ENCODE data around the gene EIF3D. TPM values are rescaled to one million over a fixed set of nuclear protein-coding genes. Genes with fewer than 3 reads are reported as not detected.

The EIF3D gene
- total and polyA plus RNA-seq, 2 of the 4 experiments (the other 2 are of a cell fraction), result 339 to 746 TPM

GRCh38 chr22:36536717-36537116, 7.8 kb upstream of the EIF3D start:
- Histone ChIP-seq H3K56ac (ENCODE audit: extremely low read depth, insufficient read depth, low read length) (no peak overlapping the region), H2AK5ac (ENCODE audit: low read depth, low read length) (no peak overlapping the region), H2BK120ac (ENCODE audit: low read depth, low read length) (no peak overlapping the region), H4K5ac (ENCODE audit: low read depth, low read length) (no peak overlapping the region), H2AFZ (replicated peaks; ENCODE audit: low read length, poor library complexity) (no peak overlapping the region), H3K36me3 (ENCODE audit: control insufficient read depth, insufficient read depth, low read length) (no peaks in the 10 kb centered on the region), H3K4me2 (ENCODE audit: low read depth, low read length) (no peak overlapping the region), H3K4me1 (ENCODE audit: control insufficient read depth, insufficient read depth, low read length) (peaks cover under 1% of the 10 kb centered on the region; the same call in 1 of the 2 replicates), H2AK9ac (replicated peaks; ENCODE audit: low read depth, low read length, poor library complexity) (peak overlapping the region; percentile 15), H2BK20ac (ENCODE audit: low read depth, low read length) (no peak overlapping the region), H3K9me1 (ENCODE audit: insufficient read depth, low read length) (0 out of 2 replicates have a peak, but pooled peaks cover 5% of the 10 kb centered on the region), H4K20me1 (ENCODE audit: insufficient read depth, low read length) (no peaks in the 10 kb centered on the region), H4K91ac (ENCODE audit: insufficient read depth, low read depth, low read length) (no peak overlapping the region), H4K8ac (ENCODE audit: low read depth in 2 of 2, low read length in 2 of 2) (no peak overlapping the region), H3K79me1 (ENCODE audit: low read depth in 1 of 2, low read length in 2 of 2) (no peaks in the 10 kb centered on the region), H3K14ac (replicated peaks; ENCODE audit: low read depth, low read length) (no peak overlapping the region), H3K23ac (ENCODE audit: low read depth, low read length) (no peak overlapping the region), H3K4ac (ENCODE audit: low read depth, low read length) (no peak overlapping the region), H3K18ac (ENCODE audit: low read depth, low read length) (no peak overlapping the region), H3K27me3 (ENCODE audit: control insufficient read depth, insufficient read depth, low read length) (peaks cover 17% of the 10 kb centered on the region), H3K27ac (ENCODE audit: insufficient read depth, low read length) (no peak overlapping the region), H3K9ac (ENCODE audit: low read depth, low read length) (no peak overlapping the region), H3K9me3 (ENCODE audit: control insufficient read depth, insufficient read depth, low read length) (no peaks in the 10 kb centered on the region), H2BK5ac (ENCODE audit: low read depth, low read length, poor library complexity, severe bottlenecking) (no peak overlapping the region), H3K4me3 (ENCODE audit: insufficient read depth, low read depth, low read length) (no peak overlapping the region), H2BK15ac (ENCODE audit: low read depth, low read length) (no peak overlapping the region)
- BruUV-seq (replicated peaks), result no TSS peak
- no peak for DNase-seq
- TF ChIP-seq RCOR1 (IDR thresholded peaks at IDR 0.05; ENCODE audit: insufficient replicate concordance, low read length) (no peak), ELK1 (IDR thresholded peaks at IDR 0.05; ENCODE audit: borderline replicate concordance, low read depth, low read length) (no peak), BHLHE40 (IDR thresholded peaks at IDR 0.05; ENCODE audit: low read depth, low read length) (no peak), RAD21 (IDR thresholded peaks at IDR 0.05; ENCODE audit: low read length) (no peak), FOS (IDR thresholded peaks at IDR 0.05; ENCODE audit: low read depth, low read length) (no peak), MAZ (IDR thresholded peaks at IDR 0.05; ENCODE audit: borderline replicate concordance, low read depth, low read length) (no peak), POLR2A (IDR thresholded peaks at IDR 0.05; ENCODE audit: low read depth, low read length) (no peak), CEBPB (IDR thresholded peaks at IDR 0.05; ENCODE audit: low read depth, low read length) (no peak), MAFK (IDR thresholded peaks at IDR 0.05; ENCODE audit: low read depth, low read length) (no peak), RFX5 (IDR thresholded peaks at IDR 0.05; ENCODE audit: low read depth, low read length) (no peak), SMC3 (IDR thresholded peaks at IDR 0.05; ENCODE audit: low read depth, low read length) (no peak), USF2 (IDR thresholded peaks at IDR 0.05; ENCODE audit: low read depth, low read length) (no peak), NFE2L2 (IDR thresholded peaks at IDR 0.05; ENCODE audit: low read depth, low read length) (no peak), CTCF (conservative IDR thresholded peaks at IDR 0.05; ENCODE audit: low read depth, low read length) (no peak), MXI1 (IDR thresholded peaks at IDR 0.05; ENCODE audit: borderline replicate concordance, low read depth, low read length) (no peak), CHD1 (IDR thresholded peaks at IDR 0.05; ENCODE audit: low read depth, low read length) (no peak)
- dilution Hi-C loops (cut with HindIII; ENCODE audit: low sequenced_read_pairs, unreplicated experiment), result no loop called here
- no CpG with 5 or more reads among the region's 7 CpGs for WGBS, 2 experiments (ENCODE audit: extremely low coverage in 2 of 2, insufficient read length in 1 of 2)
- intact Hi-C loops (cut with micrococcal nuclease), result no loop called here
- no peak for ATAC-seq (ENCODE audit: low read depth)
- ChIA-PET CTCF (no interaction called here), POLR2A (ENCODE audit: unreplicated experiment) (no interaction called here)
- in situ Hi-C loops (cut with MboI; ENCODE audit: low sequenced_read_pairs), result no loop called here

Data from IMR-90 (cell line).